ENCODE data around the gene HOXB7. TPM values are rescaled to one million over a fixed set of nuclear protein-coding genes. Genes with fewer than 3 reads are reported as not detected.

HOXB7 gene
- total and polyA plus RNA-seq, 7 donors: 1.1 to 67.3 (median 6.6) TPM

GRCh38 chr17:48615963-48616716 lies 5.3 kb upstream of the HOXB7 start:
- no peaks in the 10 kb centered on the region for H3K9me3 ChIP-seq
- TF ChIP-seq POLR2AphosphoS5 (IDR thresholded peaks at IDR 0.05) (no peak), EP300 (IDR thresholded peaks at IDR 0.05) (no peak), POLR2A (IDR thresholded peaks at IDR 0.05) (no peak)
- H3K4me3 ChIP-seq: no peak overlapping the region
- 19 to 39% methylated on average over 17 of the region's 17 CpGs for WGBS, 2 donors
- H3K36me3 ChIP-seq: no peaks in the 10 kb centered on the region
- intact Hi-C loops (cut with DNase I): loop anchor here (5.0 to 10.0 kb wide), 4 partner anchors 101 to 591 kb away; partner anchors contain the start of gene IGF2BP1
- no peak for DNase-seq
- H3K27ac ChIP-seq: no peak overlapping the region
- peaks cover 83 to 100% (median 96%) of the 10 kb centered on the region in 3 donors for H3K27me3 ChIP-seq
- H3K4me1 ChIP-seq: peaks cover 0 to 54% (median 47%) of the 10 kb centered on the region in 4 donors

DNA sequence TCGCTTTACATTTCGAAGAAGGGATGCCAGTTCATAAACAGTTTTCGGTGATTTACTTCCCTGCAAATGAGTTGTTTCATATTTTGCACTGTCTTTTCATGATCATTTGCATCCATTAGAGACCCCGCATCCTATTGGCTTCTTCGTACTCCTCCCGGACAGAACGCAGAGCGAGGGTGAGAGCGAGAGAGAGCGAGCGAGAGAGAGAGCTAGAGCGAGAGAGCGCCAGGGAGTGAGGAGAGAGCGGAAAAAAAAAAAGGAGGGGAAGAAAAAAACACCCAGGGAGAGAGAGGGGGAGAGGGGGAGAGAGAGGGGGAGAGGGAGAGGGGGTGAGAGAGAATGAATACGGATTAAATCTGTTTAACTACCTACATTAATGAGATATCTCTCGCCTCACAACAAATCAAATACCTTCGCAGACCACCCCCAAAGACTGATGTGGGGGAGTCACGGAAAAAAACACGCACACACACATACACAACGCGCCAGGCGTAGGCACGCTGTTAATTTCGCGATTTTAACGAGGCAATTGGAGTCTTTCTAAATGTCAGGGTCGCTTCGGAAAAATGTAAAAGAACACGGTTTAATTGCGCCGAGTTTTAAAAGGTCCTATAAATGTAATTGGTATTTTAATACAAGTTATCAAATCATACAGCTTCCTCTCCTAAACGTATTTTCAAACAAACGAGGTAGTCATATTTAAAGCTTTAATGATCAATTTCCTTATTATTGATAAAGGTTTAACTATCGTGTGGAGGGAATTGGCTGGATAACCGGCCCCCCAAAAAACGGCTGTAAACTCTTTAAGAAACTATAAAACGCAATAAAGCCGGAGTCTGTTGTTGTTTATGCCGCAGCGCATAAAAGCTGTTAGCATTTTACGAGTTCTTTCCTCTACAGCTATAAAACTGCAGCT lies 4.5 kb upstream of the HOXB7 start, which contains the start of gene HOXB8:
Gene HOXB8 (minus strand): TSS at position 246 of the 916 bp plus-strand sequence. CDS start 588 bp downstream, outside the sequence.
- H3K27ac ChIP-seq: no peak within 1 kb of the TSS
- 6 to 11% methylated on average over 41 of the region's 41 CpGs for WGBS, 2 donors
- intact Hi-C loops (cut with DNase I): loop anchor here (5.0 to 10.0 kb wide), 4 partner anchors 102 to 591 kb away; partner anchors contain the start of gene IGF2BP1
- H3K36me3 ChIP-seq: no peaks in the 10 kb centered on the region
- no peak for DNase-seq
- H3K4me1 ChIP-seq: peaks cover 0 to 62% (median 52%) of the 10 kb centered on the region in 4 donors
- TF ChIP-seq POLR2AphosphoS5 (IDR thresholded peaks at IDR 0.05) (peak in 3 of 4 donors; percentile 11 to 48 (median 41)), EP300 (IDR thresholded peaks at IDR 0.05) (no peak)
- peak within 1 kb of the TSS in 3 of 4 donors; percentile 7 to 59 (median 41) for H3K4me3 ChIP-seq
- peaks cover 77 to 100% (median 88%) of the 10 kb centered on the region in 3 donors for H3K27me3 ChIP-seq
- no peaks in the 10 kb centered on the region for H3K9me3 ChIP-seq

DNA sequence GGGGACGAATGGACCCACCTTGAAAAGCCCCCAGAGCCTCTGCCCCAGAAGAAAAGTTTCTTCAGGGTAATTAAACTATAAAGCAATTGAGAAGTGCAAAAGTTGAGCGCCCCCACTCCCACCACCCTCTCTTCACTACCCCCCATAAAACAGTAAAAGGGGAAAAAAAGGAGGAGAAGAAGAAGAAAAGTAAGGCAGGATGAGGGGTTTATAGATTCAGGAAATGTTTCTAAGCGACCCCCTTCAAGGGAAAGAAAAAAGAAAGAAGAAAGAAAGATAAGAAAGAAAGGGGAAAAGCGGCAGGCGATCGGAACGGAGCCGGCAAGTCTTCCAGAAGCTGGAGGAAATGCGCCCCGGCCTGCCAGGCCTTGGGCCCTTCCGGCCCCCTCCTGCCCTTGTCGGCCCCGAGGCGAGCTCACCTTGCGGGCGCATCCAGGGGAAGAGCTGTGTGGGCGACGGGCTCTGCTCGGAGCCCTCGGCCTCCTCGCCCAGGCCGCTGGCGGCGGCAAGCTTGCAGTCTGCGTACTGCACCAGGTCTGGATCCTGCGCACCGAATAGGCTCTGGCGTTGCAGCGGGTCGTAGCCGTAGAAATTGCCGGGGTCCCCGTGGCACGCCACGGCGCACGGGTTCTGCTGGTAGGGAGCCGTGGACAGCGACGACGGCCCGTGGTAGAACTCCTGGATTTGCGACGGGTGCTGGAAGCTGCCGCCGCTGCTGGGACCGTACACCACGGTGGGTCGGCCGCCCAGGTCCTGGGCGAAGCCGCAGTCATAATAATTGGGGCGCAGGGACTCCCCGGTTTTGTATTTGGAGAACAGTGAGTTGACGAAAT lies 3.3 kb upstream of the HOXB7 start:
- H3K27me3 ChIP-seq: peaks cover 66 to 99% (median 76%) of the 10 kb centered on the region in 3 donors
- intact Hi-C loops (cut with DNase I): loop anchor here (10.0 kb wide), 2 partner anchors 381 to 589 kb away; partner anchors contain the start of gene IGF2BP1
- H3K4me3 ChIP-seq: peak overlapping the region in 3 of 4 donors; percentile 7 to 59 (median 41)
- H3K4me1 ChIP-seq: peaks cover 0 to 68% (median 56%) of the 10 kb centered on the region in 4 donors
- DNase-seq: no peak
- 12 to 14% methylated on average over 55 of the region's 55 CpGs for WGBS, 2 donors
- TF ChIP-seq EP300 (IDR thresholded peaks at IDR 0.05) (no peak), POLR2A (IDR thresholded peaks at IDR 0.05) (no peak), CTCF (IDR thresholded peaks at IDR 0.05) (no peak), POLR2AphosphoS5 (IDR thresholded peaks at IDR 0.05) (peak in 1 of 4 donors; percentile 49)
- peak overlapping the region in 1 of 4 donors; percentile 81 for H3K27ac ChIP-seq
- no peaks in the 10 kb centered on the region for H3K9me3 ChIP-seq
- no peaks in the 10 kb centered on the region for H3K36me3 ChIP-seq

- H3K36me3 ChIP-seq: no peaks in the 10 kb centered on the region
- no peak for DNase-seq
- intact Hi-C loops (cut with DNase I): loop anchor here (10.0 kb wide), 2 partner anchors 382 to 588 kb away; partner anchors contain the start of gene IGF2BP1
- peak overlapping the region in 3 of 4 donors; percentile 70 to 81 (median 70) for H3K27ac ChIP-seq
- peaks cover 0 to 64% (median 50%) of the 10 kb centered on the region in 4 donors for H3K4me1 ChIP-seq
- peak overlapping the region in 3 of 4 donors; percentile 30 to 59 (median 41) for H3K4me3 ChIP-seq
- whole genome bisulfite sequencing, 2 donors: 2% methylated on average over 67 of the region's 67 CpGs
- TF ChIP-seq POLR2AphosphoS5 (IDR thresholded peaks at IDR 0.05): peak; percentile 6 to 42 (median 34)
- TF ChIP-seq CTCF (IDR thresholded peaks at IDR 0.05): peak in 1 of 4 experiments; percentile 7
- TF ChIP-seq EP300 (IDR thresholded peaks at IDR 0.05): no peak
- no peaks in the 10 kb centered on the region for H3K9me3 ChIP-seq
- H3K27me3 ChIP-seq: peaks cover 61 to 96% (median 68%) of the 10 kb centered on the region in 3 donors
Observed at GRCh38 chr17:48612854-48613691, 2.3 kb upstream of the HOXB7 start.

Data from sigmoid colon (tissue), 7 donors.